ENCODE results near the gene PPIAL4G.
"Not testable (repeated sequence)": the region's sequence is repeated elsewhere in the genome, so short reads cannot be mapped to it uniquely, and the experiment has no call there.

DNA sequence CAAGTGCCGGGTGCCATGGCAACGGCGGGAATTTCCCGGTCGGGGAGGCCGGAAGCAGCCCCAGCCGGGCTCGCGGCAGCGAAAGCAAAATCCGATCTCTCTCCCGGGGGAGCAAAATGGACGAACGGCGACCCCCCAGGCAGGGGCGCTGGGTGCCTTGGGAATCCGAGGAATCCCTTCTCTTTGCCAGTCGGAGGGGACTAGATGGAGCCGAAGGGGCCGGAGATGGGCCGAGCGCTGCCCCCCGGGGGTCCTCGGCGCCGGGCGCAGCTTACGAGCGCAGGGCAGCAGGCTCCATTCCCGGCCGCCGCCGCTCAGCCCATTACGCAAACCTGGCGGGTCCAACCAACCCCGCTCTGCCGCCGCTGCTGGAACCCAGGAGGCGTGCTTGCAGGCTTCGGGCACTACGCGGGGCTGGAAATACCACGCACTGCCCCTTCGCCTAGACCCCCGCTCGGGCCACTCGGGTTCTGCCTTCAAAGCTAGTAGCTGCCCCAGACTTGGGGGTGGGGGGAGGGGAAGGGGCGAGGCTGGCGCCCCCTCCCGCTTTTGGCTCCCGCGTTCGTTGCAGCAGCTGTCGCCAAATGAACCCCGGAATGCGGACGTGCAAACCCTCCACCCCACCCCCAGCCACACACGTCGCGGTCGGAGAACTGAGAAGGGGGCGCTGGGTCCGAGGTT is 24.1 kb downstream of the PPIAL4G start:
- TF ChIP-seq, protein P1, sequence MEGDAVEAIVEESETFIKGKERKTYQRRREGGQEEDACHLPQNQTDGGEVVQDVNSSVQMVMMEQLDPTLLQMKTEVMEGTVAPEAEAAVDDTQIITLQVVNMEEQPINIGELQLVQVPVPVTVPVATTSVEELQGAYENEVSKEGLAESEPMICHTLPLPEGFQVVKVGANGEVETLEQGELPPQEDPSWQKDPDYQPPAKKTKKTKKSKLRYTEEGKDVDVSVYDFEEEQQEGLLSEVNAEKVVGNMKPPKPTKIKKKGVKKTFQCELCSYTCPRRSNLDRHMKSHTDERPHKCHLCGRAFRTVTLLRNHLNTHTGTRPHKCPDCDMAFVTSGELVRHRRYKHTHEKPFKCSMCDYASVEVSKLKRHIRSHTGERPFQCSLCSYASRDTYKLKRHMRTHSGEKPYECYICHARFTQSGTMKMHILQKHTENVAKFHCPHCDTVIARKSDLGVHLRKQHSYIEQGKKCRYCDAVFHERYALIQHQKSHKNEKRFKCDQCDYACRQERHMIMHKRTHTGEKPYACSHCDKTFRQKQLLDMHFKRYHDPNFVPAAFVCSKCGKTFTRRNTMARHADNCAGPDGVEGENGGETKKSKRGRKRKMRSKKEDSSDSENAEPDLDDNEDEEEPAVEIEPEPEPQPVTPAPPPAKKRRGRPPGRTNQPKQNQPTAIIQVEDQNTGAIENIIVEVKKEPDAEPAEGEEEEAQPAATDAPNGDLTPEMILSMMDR (IDR thresholded peaks at IDR 0.05) = not testable (repeated sequence)
- TF ChIP-seq EP300 (IDR thresholded peaks at IDR 0.05) = not testable (repeated sequence)

All from tibial nerve (tissue), 4 donors.